Esophagus squamous epithelium (tissue), 5 donors: Measurements from ENCODE around the gene SPANXD. TPM values are rescaled to one million over a fixed set of nuclear protein-coding genes. Genes with fewer than 3 reads are reported as not detected.

Experiments
- DNase-seq: peaks from one replicate; lab custom pipeline; 2025; lab: John Stamatoyannopoulos, UW
- H3K27ac ChIP-seq, 4 donors: fragments of 200-600 bp; sonication (generic); one replicate each; pipeline ENCODE4 v1.5.1; 2016 to 2019; ENCODE audit warnings: mild to moderate bottlenecking in 1 of 4
- H3K27me3 ChIP-seq, 4 donors: fragments of 200-600 bp; sonication (generic); 1 replicate in 3 of 4; 2 replicates in 1 of 4; pipeline versions ENCODE4 v1.5.1 to v1.6.0; 2017 to 2021; ENCODE audit warnings: antibody characterized with exemption in 1 of 4
- H3K36me3 ChIP-seq, 3 donors: fragments of 200-600 bp; sonication (generic); one replicate each; pipeline ENCODE4 v1.5.1; 2016 to 2019
- H3K4me1 ChIP-seq, 3 donors: fragments of 200-600 bp; sonication (generic); one replicate each; pipeline ENCODE4 v1.5.1; 2017 to 2019
- H3K4me3 ChIP-seq, 4 donors: fragments of 200-600 bp; sonication (generic); 1 replicate in 3 of 4; 2 replicates in 1 of 4; pipeline ENCODE4 v1.5.1; 2016 to 2019; ENCODE audit warnings: mild to moderate bottlenecking in 2 of 4, moderate library complexity in 1 of 4
- H3K9me3 ChIP-seq, 3 donors: fragments of 200-600 bp; sonication (generic); one replicate each; pipeline ENCODE4 v1.5.1; 2016 to 2019
- POLR2A ChIP-seq, 4 donors: fragments of 450-650 bp; IDR thresholded peaks; one replicate each; pipeline ENCODE4 v1.6.1; 2017; ENCODE audit warnings: antibody characterized with exemption in 4 of 4, mild to moderate bottlenecking in 4 of 4, moderate library complexity in 3 of 4
- WGBS, 2 donors: methylation state at CpG; one replicate each; pipeline ENCODE4 v1.1.5; 2018; 5-methylcytosine and 5-hydroxymethylcytosine counted together
- intact Hi-C: fragments of 100-400 bp; cut with DNase I; formaldehyde crosslinking; loops from one replicate; pipeline ENCODE4 v1.15.0; 2022
- total RNA-seq, 4 donors: library from RNA; depleted of rRNA; stranded (reverse); fragments of >200 nt; gene quantifications; one replicate each; pipeline ENCODE4 v1.1.0, GENCODE V29; 2016
- TF ChIP-seq, protein P1 (sequence below), 6 experiments: fragments of 450-650 bp in 4 of 6; fragments of 200-600 bp in 2 of 6; sonication (generic) in 2 of 6; IDR thresholded peaks; one replicate each; pipeline ENCODE4 v1.5.1; 2016 to 2019; ENCODE audit warnings: antibody characterized with exemption in 6 of 6, mild to moderate bottlenecking in 4 of 6, moderate library complexity in 4 of 6
- donor health status: DM: yes; HTN: yes; CAD: no.

SPANXD gene
- total RNA-seq, 4 donors from 2014 or later, result not detected

DNA sequence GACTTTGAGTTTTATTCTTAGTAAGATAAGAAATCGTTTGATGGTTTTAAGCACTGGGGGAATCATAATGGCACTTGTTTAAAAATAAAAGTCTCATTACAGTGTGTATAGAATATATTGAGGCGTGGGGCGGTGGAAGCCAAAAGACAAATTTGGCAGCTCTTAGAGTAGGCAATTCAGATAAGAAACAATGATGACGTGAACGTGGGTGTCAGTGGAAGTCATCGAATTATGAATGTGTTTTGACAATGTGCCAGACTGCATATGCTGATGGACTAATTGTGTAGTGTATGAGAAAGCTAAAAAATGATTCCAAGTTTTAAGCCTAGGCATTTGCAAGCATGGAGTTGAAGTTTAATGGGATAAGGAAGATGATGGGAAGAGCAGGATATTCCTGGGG lies 35.8 kb downstream of the SPANXD start:
- no peaks in the 10 kb centered on the region for H3K4me1 ChIP-seq
- H3K9me3 ChIP-seq, result no peaks in the 10 kb centered on the region
- no peak overlapping the region for H3K27ac ChIP-seq
- H3K36me3 ChIP-seq, result no peaks in the 10 kb centered on the region
- WGBS, 2 donors, result 58 to 73% methylated on average over 6 of the region's 6 CpGs
- H3K27me3 ChIP-seq, result no peaks in the 10 kb centered on the region
- intact Hi-C loops, result no loop called here
- no peak for DNase-seq
- TF ChIP-seq, protein P1, sequence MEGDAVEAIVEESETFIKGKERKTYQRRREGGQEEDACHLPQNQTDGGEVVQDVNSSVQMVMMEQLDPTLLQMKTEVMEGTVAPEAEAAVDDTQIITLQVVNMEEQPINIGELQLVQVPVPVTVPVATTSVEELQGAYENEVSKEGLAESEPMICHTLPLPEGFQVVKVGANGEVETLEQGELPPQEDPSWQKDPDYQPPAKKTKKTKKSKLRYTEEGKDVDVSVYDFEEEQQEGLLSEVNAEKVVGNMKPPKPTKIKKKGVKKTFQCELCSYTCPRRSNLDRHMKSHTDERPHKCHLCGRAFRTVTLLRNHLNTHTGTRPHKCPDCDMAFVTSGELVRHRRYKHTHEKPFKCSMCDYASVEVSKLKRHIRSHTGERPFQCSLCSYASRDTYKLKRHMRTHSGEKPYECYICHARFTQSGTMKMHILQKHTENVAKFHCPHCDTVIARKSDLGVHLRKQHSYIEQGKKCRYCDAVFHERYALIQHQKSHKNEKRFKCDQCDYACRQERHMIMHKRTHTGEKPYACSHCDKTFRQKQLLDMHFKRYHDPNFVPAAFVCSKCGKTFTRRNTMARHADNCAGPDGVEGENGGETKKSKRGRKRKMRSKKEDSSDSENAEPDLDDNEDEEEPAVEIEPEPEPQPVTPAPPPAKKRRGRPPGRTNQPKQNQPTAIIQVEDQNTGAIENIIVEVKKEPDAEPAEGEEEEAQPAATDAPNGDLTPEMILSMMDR (IDR thresholded peaks at IDR 0.05), result no peak
- TF ChIP-seq POLR2A (IDR thresholded peaks at IDR 0.05), result no peak
- H3K4me3 ChIP-seq, result no peak overlapping the region

DNA sequence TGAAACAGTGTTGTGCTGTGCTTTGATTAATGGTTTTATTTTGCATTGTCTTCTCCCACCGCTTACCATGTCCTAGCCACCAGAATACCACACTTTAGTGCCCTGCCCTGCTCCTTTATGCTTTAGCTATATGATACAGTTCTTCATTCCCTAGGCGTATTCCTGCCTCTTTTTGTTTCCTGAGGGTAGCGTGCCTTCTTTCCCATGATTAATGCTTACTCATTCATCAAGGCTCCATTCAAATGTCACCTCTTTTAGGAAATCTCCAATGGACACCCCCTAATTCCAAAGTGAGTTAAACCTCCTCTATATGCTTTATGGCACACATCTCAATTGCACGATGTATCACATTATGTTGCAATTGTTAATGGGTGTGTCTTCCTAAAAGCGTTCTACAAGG lies 46.3 kb downstream of the SPANXD start:
- 34 to 54% methylated on average over 5 of the region's 5 CpGs for WGBS, 2 donors
- TF ChIP-seq, protein P1 (IDR thresholded peaks at IDR 0.05), result no peak
- no peak for TF ChIP-seq POLR2A (IDR thresholded peaks at IDR 0.05)
- intact Hi-C loops, result no loop called here
- no peaks in the 10 kb centered on the region for H3K36me3 ChIP-seq
- no peak for DNase-seq
- H3K27ac ChIP-seq, result no peak overlapping the region
- H3K9me3 ChIP-seq, result no peaks in the 10 kb centered on the region
- no peaks in the 10 kb centered on the region for H3K27me3 ChIP-seq
- H3K4me3 ChIP-seq, result no peak overlapping the region
- H3K4me1 ChIP-seq, result no peaks in the 10 kb centered on the region

Other genes with a start within 250 kb of the SPANXD start
- gene SPANXA1, start 114.0 kb downstream of the SPANXD start, total RNA-seq, result not detected
- gene SPANXA2, start 109.0 kb downstream of the SPANXD start, total RNA-seq, result not detected
- gene MAGEC3, start 139.6 kb upstream of the SPANXD start, total RNA-seq, result not detected
- not detected for gene MAGEC1, start 205.2 kb upstream of the SPANXD start, total RNA-seq